Endothelial cell of umbilical vein (primary cell): ENCODE results near the gene SNX18. TPM values are rescaled to one million over a fixed set of nuclear protein-coding genes. Genes with fewer than 3 reads are reported as not detected.

Experiments used
- Bru-seq: library from RNA; stranded (reverse); fragments of 400-500 nt; gene quantifications from one replicate; lab custom pipeline; 2021; lab: Mats Ljungman, UMichigan
- BruChase-seq, 2 experiments: library from RNA; stranded (reverse); fragments of 400-500 nt; gene quantifications; one replicate each; lab custom pipeline; 2021; lab: Mats Ljungman, UMichigan
- BruUV-seq: library from RNA; stranded (reverse); fragments of 400-500 nt; replicated peaks from 2 replicates; lab custom pipeline; 2021; lab: Mats Ljungman, UMichigan
- CTCF ChIA-PET: fragments of 300-600, 350-600 bp; sonication (Branson Sonifier 250); formaldehyde crosslinking; loops from one replicate; lab custom pipeline; 2021; ENCODE audit warnings: antibody characterized with exemption, inconsistent platforms; lab: Charles Lee
- POLR2A ChIA-PET: fragments of 300-600, 350-600 bp; sonication (Branson Sonifier 250); formaldehyde crosslinking; loops from one replicate; lab custom pipeline; 2021; ENCODE audit warnings: antibody characterized with exemption, inconsistent platforms; lab: Charles Lee
- DNase-seq: peaks from one replicate; pipeline ENCODE4 v3.0.0-alpha.2; 2011; ENCODE audit warnings: low read depth, low spot score
- FAIRE-seq: peaks from 2 replicates; lab custom pipeline; 2011; peaks lifted over from hg19 to GRCh38; lab: Jason Lieb, UNC
- H2AFZ ChIP-seq: 2 replicates; pipeline ENCODE4 v1.6.0; 2012; ENCODE audit warnings: low read depth, low read length, control low read depth, inconsistent platforms
- H3K27ac ChIP-seq: 2 replicates; pipeline ENCODE4 v1.5.1; 2011; ENCODE audit warnings: low read depth, mild to moderate bottlenecking, control low read depth, low read length, moderate library complexity; ENCODE audit not compliant: insufficient read depth
- H3K27me3 ChIP-seq, 2 experiments: 2 replicates each; pipeline versions ENCODE4 v1.6.0 to v1.6.1; 2011; ENCODE audit warnings: low read length in 2 of 2, mixed read lengths in 1 of 2; ENCODE audit not compliant: control insufficient read depth in 2 of 2, insufficient read depth in 2 of 2
- H3K36me3 ChIP-seq, 2 experiments: 2 replicates in 1 of 2; 3 replicates in 1 of 2; pipeline ENCODE4 v1.5.1; 2011; ENCODE audit warnings: low read length in 2 of 2, mild to moderate bottlenecking in 1 of 2, moderate library complexity in 1 of 2; ENCODE audit not compliant: control insufficient read depth in 2 of 2, insufficient read depth in 2 of 2; ENCODE audit errors: extremely low read depth in 1 of 2
- H3K4me1 ChIP-seq: 3 replicates; pipeline ENCODE4 v1.5.1; 2011; ENCODE audit warnings: mild to moderate bottlenecking, low read length; ENCODE audit not compliant: control insufficient read depth, insufficient read depth; ENCODE audit errors: extremely low read depth
- H3K4me2 ChIP-seq: 2 replicates; pipeline ENCODE4 v1.6.1; 2011; ENCODE audit warnings: low read length, control low read depth, mixed read lengths; ENCODE audit not compliant: insufficient read depth
- H3K4me3 ChIP-seq, 3 experiments: fragments of 200-600 bp in 1 of 3; sonication (generic), shearing (Covaris generic) in 1 of 3; replicated peaks in 1 of 3; 2 replicates each; pipeline ENCODE4 v1.5.1; 2011 to 2016; ENCODE audit warnings: control low read depth in 3 of 3, low read length in 3 of 3, mild to moderate bottlenecking in 2 of 3, inconsistent platforms in 1 of 3, low read depth in 1 of 3, moderate library complexity in 1 of 3; ENCODE audit not compliant: insufficient read depth in 1 of 3
- H3K79me2 ChIP-seq: 2 replicates; pipeline ENCODE4 v1.6.0; 2012; ENCODE audit warnings: low read length, inconsistent platforms; ENCODE audit not compliant: control insufficient read depth, insufficient read depth
- H3K9ac ChIP-seq: replicated peaks from 2 replicates; pipeline ENCODE3; 2011; ENCODE audit warnings: low read length, control low read depth; ENCODE audit not compliant: insufficient read depth; ENCODE audit errors: extremely low read depth
- H3K9me1 ChIP-seq: replicated peaks from 3 replicates; pipeline ENCODE4 v1.6.0; 2011; ENCODE audit warnings: mild to moderate bottlenecking, low read length; ENCODE audit not compliant: control insufficient read depth, insufficient read depth; ENCODE audit errors: extremely low read depth
- H3K9me3 ChIP-seq: replicated peaks from 2 replicates; pipeline ENCODE4 v1.5.1; 2012; ENCODE audit warnings: low read length, inconsistent platforms; ENCODE audit not compliant: control insufficient read depth, insufficient read depth
- H4K20me1 ChIP-seq: replicated peaks from 2 replicates; pipeline ENCODE3; 2011; ENCODE audit warnings: mild to moderate bottlenecking, low read length; ENCODE audit not compliant: control insufficient read depth, insufficient read depth; ENCODE audit errors: extremely low read depth
- CTCF ChIP-seq, 2 donors: IDR thresholded peaks; 1 replicate in 1 of 2; 2 replicates in 1 of 2; pipeline ENCODE4 v1.5.1; 2011; ENCODE audit warnings: low read length in 2 of 2, mild to moderate bottlenecking in 2 of 2, moderate library complexity in 2 of 2, control low read depth in 1 of 2, inconsistent platforms in 1 of 2, low read depth in 1 of 2; ENCODE audit not compliant: insufficient read depth in 1 of 2; ENCODE audit errors: extremely low read depth in 1 of 2
- EZH2 ChIP-seq: IDR thresholded peaks from 2 replicates; pipeline ENCODE4 v1.6.1; 2012; ENCODE audit warnings: borderline replicate concordance, low read depth, mild to moderate bottlenecking, moderate library complexity, low read length, inconsistent platforms; ENCODE audit not compliant: severe bottlenecking
- FOS ChIP-seq: IDR thresholded peaks from 2 replicates; pipeline ENCODE4 v1.6.1; 2011; ENCODE audit warnings: mild to moderate bottlenecking, low read length, moderate library complexity, borderline replicate concordance; ENCODE audit not compliant: insufficient read depth
- GATA2 ChIP-seq: IDR thresholded peaks from 2 replicates; pipeline ENCODE4 v1.7.0; 2011; ENCODE audit warnings: low read depth, mild to moderate bottlenecking, moderate library complexity, mixed read lengths, low read length; ENCODE audit not compliant: insufficient read length, insufficient read depth
- JUN ChIP-seq: IDR thresholded peaks from 2 replicates; pipeline ENCODE4 v1.6.1; 2011; ENCODE audit warnings: borderline replicate concordance, low read depth; ENCODE audit not compliant: insufficient read length, insufficient read depth
- MYC ChIP-seq: IDR thresholded peaks from one replicate; pipeline ENCODE4 v1.6.1; 2011; ENCODE audit warnings: mild to moderate bottlenecking, low read depth, low read length
- POLR2A ChIP-seq: IDR thresholded peaks from 2 replicates; pipeline ENCODE4 v1.6.1; 2012; ENCODE audit warnings: low read depth, mild to moderate bottlenecking, control low read depth, low read length
- POLR2AphosphoS5 ChIP-seq: IDR thresholded peaks from 2 replicates; pipeline ENCODE4 v1.6.1; 2012; ENCODE audit warnings: low read depth, mild to moderate bottlenecking, control low read depth, low read length, moderate library complexity; ENCODE audit not compliant: insufficient read depth
- dilution Hi-C: fragments of 300-500 bp; cut with MboI; formaldehyde crosslinking; loops from one replicate; pipeline ENCODE4 v1.15.0; 2019; ENCODE audit warnings: low sequenced_read_pairs; ENCODE audit not compliant: extremely low pct_ligation_motif_present
- intact Hi-C: fragments of 100-400 bp; cut with micrococcal nuclease; formaldehyde crosslinking; loops from one replicate; pipeline ENCODE4 v1.10.0; 2022
- long read RNA-seq: library from polyadenylated mRNA; stranded (forward); transcript quantifications from one replicate; pipeline ENCODE4 v2.0.0, GENCODE V29; 2021
- polyA minus RNA-seq, 3 experiments: library from RNA; depleted of rRNA, polyadenylated mRNA; stranded (reverse); fragments of >200 nt; gene quantifications; 1 replicate in 1 of 3; 2 replicates in 2 of 3; pipeline ENCODE4 v1.2.3, GENCODE V29; 2011
- polyA plus RNA-seq, 4 experiments: library from polyadenylated mRNA; depleted of rRNA in 3 of 4; stranded (reverse) in 3 of 4; unstranded in 1 of 4; fragments of >200 nt; gene quantifications; 2 replicates each; pipeline versions ENCODE4 v1.2.1 to v1.2.3, GENCODE V29; 2011 to 2012; ENCODE audit warnings: missing spikeins in 1 of 4
- total RNA-seq: library from RNA; stranded (reverse); gene quantifications from 2 replicates; pipeline ENCODE4 v1.2.3, GENCODE V29; 2021
- TF ChIP-seq, protein P1 (sequence below): IDR thresholded peaks from 2 replicates; pipeline ENCODE4 v1.6.1; 2011; ENCODE audit not compliant: insufficient read depth, insufficient read length

SNX18 gene
- total RNA-seq (25.2 and 25.3 TPM in 2 replicates), polyA plus RNA-seq (11.8 and 15.9 TPM in 2 replicates), polyA minus RNA-seq (25.5 and 35.6 TPM in 2 replicates), Bru-seq, nascent RNA (percentile 80 among the genes with signal in this experiment), BruChase-seq, experiment 1, labeled RNA remaining after a 6-hour chase (percentile 72 among the genes with signal in this experiment), BruChase-seq, experiment 2, labeled RNA remaining after a 2-hour chase (percentile 81 among the genes with signal in this experiment)
- polyA plus RNA-seq (2011; cell fraction: cytosol; rRNA removed): 8.3 and 10.7 TPM in 2 replicates
- polyA plus RNA-seq (2011; cell fraction: nucleus; rRNA removed): 9.5 and 9.7 TPM in 2 replicates
- 6.6 and 8.5 TPM in 2 replicates for polyA plus RNA-seq (2012)
- polyA minus RNA-seq (2011; cell fraction: cytosol; rRNA and poly(A)+ RNA removed): 11.4 TPM
- polyA minus RNA-seq (2011; cell fraction: nucleus; rRNA and poly(A)+ RNA removed): 35.6 and 40.1 TPM in 2 replicates
- long read RNA-seq, full-length matches to known transcripts: 8 of 16 reads
- long read RNA-seq, partial matches to known transcripts: 0 of 16 reads
- long read RNA-seq, other reads (novel, unspliced or antisense): 8 of 16 reads

GRCh38 chr5:54517512-54518145 is at the start of gene SNX18:
SNX18 (plus strand) TSS chr5:54517759; CDS start chr5:54517953, 194 bp downstream.
- BruUV-seq: no TSS peak
- dilution Hi-C loops: no loop called here
- H3K9me1 ChIP-seq: no peaks in the 10 kb centered on the region
- TF ChIP-seq POLR2AphosphoS5: peak; percentile 84
- TF ChIP-seq CTCF (IDR thresholded peaks at IDR 0.05; ENCODE audit: extremely low read depth in 1 of 2, insufficient read depth in 1 of 2, low read depth in 1 of 2, low read length in 2 of 2): peak; percentile 94 to 96
- TF ChIP-seq POLR2A: peak; percentile 92
- TF ChIP-seq, protein P1, sequence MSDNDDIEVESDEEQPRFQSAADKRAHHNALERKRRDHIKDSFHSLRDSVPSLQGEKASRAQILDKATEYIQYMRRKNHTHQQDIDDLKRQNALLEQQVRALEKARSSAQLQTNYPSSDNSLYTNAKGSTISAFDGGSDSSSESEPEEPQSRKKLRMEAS: no peak
- TF ChIP-seq GATA2: no peak
- no peak for TF ChIP-seq EZH2
- TF ChIP-seq JUN: no peak
- no peak for TF ChIP-seq MYC
- TF ChIP-seq FOS: peak; percentile 18
- peak within 1 kb of the TSS; percentile 40 to 60 (median 45) for H3K4me3 ChIP-seq
- POLR2A ChIA-PET: interaction anchor here (0.7 to 1.0 kb wide), 3 partner anchors 225 to 350 kb away, joined by 3 read pairs; no protein-coding TSS in a partner anchor
- H3K9ac ChIP-seq: peak within 1 kb of the TSS; percentile 78
- no peaks in the 10 kb centered on the region for H3K36me3 ChIP-seq
- no peaks in the 10 kb centered on the region for H4K20me1 ChIP-seq
- CTCF ChIA-PET: interaction anchor here (0.7 to 5.3 kb wide), 46 partner anchors 12 to 1408 kb away, joined by 3 to 301 read pairs (median 6); partner anchors contain the start of genes GPX8 and MOCS2
- peak within 1 kb of the TSS; percentile 99 for H3K4me2 ChIP-seq
- H3K9me3 ChIP-seq: no peaks in the 10 kb centered on the region
- FAIRE-seq: no peak
- no peaks in the 10 kb centered on the region for H3K27me3 ChIP-seq
- DNase-seq: peak; percentile 89
- H3K4me1 ChIP-seq: peaks cover 44% of the 10 kb centered on the region
- intact Hi-C loops: loop anchor here (1.0 to 2.0 kb wide), 13 partner anchors 41 to 642 kb away; no protein-coding TSS in a partner anchor
- peak within 1 kb of the TSS; percentile 89 for H2AFZ ChIP-seq
- H3K79me2 ChIP-seq: peaks cover 43% of the 10 kb centered on the region
- peak within 1 kb of the TSS; percentile 38 for H3K27ac ChIP-seq
